Kidney epithelial cell (primary cell): ENCODE data around the gene MSL1. TPM values are rescaled to one million over a fixed set of nuclear protein-coding genes. Genes with fewer than 3 reads are reported as not detected.

Experiments
- DNase-seq: peaks from one replicate; pipeline ENCODE4 v3.0.0-alpha.2; 2010; ENCODE audit warnings: low read depth
- H3K27me3 ChIP-seq: 2 replicates; pipeline ENCODE4 v1.6.0; 2011; ENCODE audit warnings: low read length; ENCODE audit not compliant: control insufficient read depth, insufficient read depth
- H3K36me3 ChIP-seq: 2 replicates; pipeline ENCODE4 v1.5.1; 2011; ENCODE audit warnings: low read length; ENCODE audit not compliant: control insufficient read depth, insufficient read depth
- H3K4me3 ChIP-seq: 2 replicates; pipeline ENCODE4 v1.5.1; 2011; ENCODE audit warnings: low read depth, mild to moderate bottlenecking, control low read depth, low read length
- CTCF ChIP-seq: IDR thresholded peaks from 2 replicates; pipeline ENCODE4 v1.5.1; 2011; ENCODE audit warnings: mild to moderate bottlenecking, moderate library complexity, low read length, control low read depth, inconsistent platforms; ENCODE audit not compliant: insufficient read depth, poor library complexity, severe bottlenecking
- total RNA-seq: library from RNA; depleted of rRNA; stranded (reverse); fragments of >200 nt; gene quantifications from 2 replicates; pipeline ENCODE4 v1.2.3, GENCODE V29; 2015

MSL1 gene
- total RNA-seq, 1 donor from 2014 or later, result 40.6 TPM

GRCh38 chr17:40074871-40075200, 46.9 kb upstream of the MSL1 start:
- H3K4me3 ChIP-seq, result no peak overlapping the region
- DNase-seq, result no peak
- no peaks in the 10 kb centered on the region for H3K27me3 ChIP-seq
- peaks cover 2% of the 10 kb centered on the region for H3K36me3 ChIP-seq
- TF ChIP-seq CTCF, result no peak

DNA sequence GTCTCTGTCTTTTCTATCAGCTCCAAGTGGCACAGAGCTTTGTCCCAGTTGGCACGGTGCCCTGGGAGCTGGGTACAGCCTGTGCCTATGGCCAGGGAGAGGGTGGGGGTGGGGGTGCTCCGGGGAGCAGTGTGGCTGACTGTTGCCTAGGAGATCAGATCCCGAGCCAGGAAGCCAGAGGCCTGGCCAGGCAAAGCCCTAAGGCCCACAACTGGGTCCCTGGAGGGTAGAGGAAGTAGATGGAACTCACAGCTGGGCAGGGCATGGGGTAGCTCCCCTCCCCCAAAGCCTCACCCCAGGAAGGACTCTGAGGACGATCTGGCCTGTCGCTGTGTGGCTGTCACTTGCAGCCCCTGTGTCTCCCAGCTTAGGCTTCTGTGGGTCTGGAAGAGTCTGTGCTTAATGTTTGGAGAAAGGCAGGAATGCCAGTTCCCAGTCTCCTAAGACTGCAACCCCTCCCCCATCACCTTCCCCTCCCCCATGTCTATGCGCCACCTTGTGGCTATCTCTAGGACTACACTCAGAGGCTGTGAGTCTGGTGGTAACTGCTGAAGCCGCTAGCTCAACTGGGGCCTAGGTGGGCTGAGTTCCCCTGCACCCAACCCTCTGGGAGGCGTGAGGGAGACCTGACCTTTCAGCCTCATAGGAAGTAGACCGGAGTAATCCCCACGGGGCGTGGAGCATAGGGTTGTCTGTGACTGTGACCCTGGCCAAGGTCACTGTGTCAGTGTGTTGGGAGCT, 46.4 kb upstream of the MSL1 start:
- TF ChIP-seq CTCF, result peak; percentile 96
- H3K36me3 ChIP-seq, result peaks cover 2% of the 10 kb centered on the region
- no peak overlapping the region for H3K4me3 ChIP-seq
- no peak for DNase-seq
- H3K27me3 ChIP-seq, result no peaks in the 10 kb centered on the region

DNA sequence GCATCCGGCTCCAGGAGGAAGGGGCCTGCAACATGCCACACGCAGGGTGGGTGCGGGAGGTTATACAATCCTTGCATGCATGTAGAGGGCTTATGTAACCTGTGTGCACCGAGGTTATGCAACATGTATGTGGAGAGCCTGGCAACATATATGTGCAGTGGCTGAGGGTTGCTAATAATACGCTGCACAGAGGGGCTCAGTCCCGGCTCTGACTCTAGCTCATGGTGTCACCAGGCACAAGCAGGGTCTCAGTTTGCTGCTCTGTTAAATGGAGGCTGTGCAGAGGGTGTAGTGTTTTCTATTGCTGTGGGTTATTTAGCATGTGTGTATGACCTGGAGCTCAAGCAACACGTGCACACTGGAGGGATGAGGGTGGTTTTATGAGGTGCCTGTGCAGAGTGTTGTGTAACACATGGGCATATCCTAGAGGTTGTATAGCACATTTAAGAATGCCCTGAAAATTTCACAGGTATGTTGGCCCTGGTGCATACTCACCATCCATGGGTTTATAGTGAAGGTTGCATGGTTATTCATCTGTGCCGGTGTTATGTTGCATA, 45.8 kb upstream of the MSL1 start:
- DNase-seq, result no peak
- Histone ChIP-seq H3K27me3 (no peaks in the 10 kb centered on the region), H3K36me3 (peaks cover 2% of the 10 kb centered on the region), H3K4me3 (no peak overlapping the region)
- TF ChIP-seq CTCF, result no peak

DNA sequence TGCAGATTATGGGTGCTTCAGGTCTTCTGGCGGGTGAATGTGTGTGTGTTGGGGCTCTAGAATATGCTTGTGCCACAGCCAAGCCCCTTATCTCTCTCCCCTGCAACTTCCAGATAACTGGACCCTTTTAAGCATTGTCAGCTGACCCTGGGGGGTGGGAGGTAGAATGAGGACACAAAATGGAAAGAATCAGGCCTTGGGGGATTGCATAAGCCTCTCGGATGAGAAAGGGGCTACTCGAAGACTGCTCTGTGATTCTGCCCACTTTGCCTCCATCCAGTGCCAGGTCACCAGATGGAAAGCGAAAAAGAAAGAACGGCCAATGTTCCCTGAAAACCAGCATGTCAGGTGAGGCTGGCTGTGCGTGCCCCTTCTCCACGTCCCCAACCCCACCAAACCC, 45.2 kb upstream of the MSL1 start:
- no peak for TF ChIP-seq CTCF
- H3K36me3 ChIP-seq, result peaks cover 2% of the 10 kb centered on the region
- no peak overlapping the region for H3K4me3 ChIP-seq
- no peak for DNase-seq
- no peaks in the 10 kb centered on the region for H3K27me3 ChIP-seq

- Histone ChIP-seq H3K36me3 (peaks cover 2% of the 10 kb centered on the region), H3K27me3 (no peaks in the 10 kb centered on the region), H3K4me3 (no peak overlapping the region)
- no peak for TF ChIP-seq CTCF
- DNase-seq, result no peak
Measured at GRCh38 chr17:40079545-40079944, 42.2 kb upstream of the MSL1 start.

- Histone ChIP-seq H3K27me3 (no peaks in the 10 kb centered on the region), H3K4me3 (no peak overlapping the region), H3K36me3 (no peaks in the 10 kb centered on the region)
- no peak for TF ChIP-seq CTCF
- DNase-seq, result no peak
Measured at GRCh38 chr17:40084477-40084876, 37.3 kb upstream of the MSL1 start.
